Measurements from ENCODE around the gene ABCC11. TPM values are rescaled to one million over a fixed set of nuclear protein-coding genes. Genes with fewer than 3 reads are reported as not detected.
"Not testable (repeated sequence)": the region's sequence is repeated elsewhere in the genome, so short reads cannot be mapped to it uniquely, and the experiment has no call there.

ABCC11 gene
- total RNA-seq, 1 experiment from 2014 or later, result 0.12 TPM

GRCh38 chr16:48169896-48170295 is 77.4 kb downstream of the ABCC11 start:
- no peak overlapping the region for H3K27ac ChIP-seq
- no peak overlapping the region for H3K4me3 ChIP-seq
- H3K9me3 ChIP-seq (replicated peaks), result no peaks in the 10 kb centered on the region
- no peaks in the 10 kb centered on the region; the same call in 1 of the 2 replicates for H3K4me1 ChIP-seq
- H3K36me3 ChIP-seq, result no peaks in the 10 kb centered on the region
- DNase-seq, result no peak
- H3K27me3 ChIP-seq, result no peaks in the 10 kb centered on the region

GRCh38 chr16:48168075-48168474 is 79.3 kb downstream of the ABCC11 start:
- no peaks in the 10 kb centered on the region for H3K9me3 ChIP-seq (replicated peaks)
- H3K27ac ChIP-seq, result no peak overlapping the region
- no peak overlapping the region for H3K4me3 ChIP-seq
- H3K4me1 ChIP-seq, result no peaks in the 10 kb centered on the region; the same call in 1 of the 2 replicates
- DNase-seq, result no peak
- no peaks in the 10 kb centered on the region for H3K27me3 ChIP-seq
- H3K36me3 ChIP-seq, result no peaks in the 10 kb centered on the region

GRCh38 chr16:48166617-48167016 is 80.7 kb downstream of the ABCC11 start:
- not testable (repeated sequence) for H3K36me3 ChIP-seq, H3K4me3 ChIP-seq, H3K27ac ChIP-seq

GRCh38 chr16:48165961-48166578 is 81.3 kb downstream of the ABCC11 start:
- Histone ChIP-seq H3K4me3 (no peak overlapping the region), H3K9me3 (replicated peaks) (no peaks in the 10 kb centered on the region), H3K4me1 (no peaks in the 10 kb centered on the region; the same call in 1 of the 2 replicates), H3K27me3 (no peaks in the 10 kb centered on the region), H3K27ac (no peak overlapping the region), H3K36me3 (no peaks in the 10 kb centered on the region)
- DNase-seq, result peak; percentile 50 to 67

More at GRCh38 chr16:48166617-48167016, 80.7 kb downstream of the ABCC11 start:
- H3K9me3 ChIP-seq (replicated peaks); H3K4me1 ChIP-seq; DNase-seq; H3K27me3 ChIP-seq: not testable (repeated sequence)

GRCh38 chr16:48164907-48165715 is 82.2 kb downstream of the ABCC11 start:
- DNase-seq, result peak; percentile 75 to 88
- no peak overlapping the region for H3K27ac ChIP-seq

GRCh38 chr16:48162839-48163410 is 84.4 kb downstream of the ABCC11 start:
- no peaks in the 10 kb centered on the region for H3K27me3 ChIP-seq
- H3K4me1 ChIP-seq, result no peaks in the 10 kb centered on the region; the same call in 1 of the 2 replicates
- no peaks in the 10 kb centered on the region for H3K9me3 ChIP-seq (replicated peaks)
- no peak overlapping the region for H3K4me3 ChIP-seq
- no peak for DNase-seq
- no peaks in the 10 kb centered on the region for H3K36me3 ChIP-seq
- H3K27ac ChIP-seq, result no peak overlapping the region

More at GRCh38 chr16:48164907-48165715, 82.2 kb downstream of the ABCC11 start:
- H3K27me3 ChIP-seq, result no peaks in the 10 kb centered on the region
- no peaks in the 10 kb centered on the region for H3K36me3 ChIP-seq
- no peaks in the 10 kb centered on the region for H3K9me3 ChIP-seq (replicated peaks)
- H3K4me1 ChIP-seq, result no peaks in the 10 kb centered on the region; the same call in 1 of the 2 replicates
- H3K4me3 ChIP-seq, result no peak overlapping the region; the same call in 1 of the 2 replicates

- Histone ChIP-seq H3K9me3 (replicated peaks) (no peaks in the 10 kb centered on the region), H3K36me3 (no peaks in the 10 kb centered on the region), H3K4me3 (no peak overlapping the region), H3K27ac (no peak overlapping the region), H3K27me3 (no peaks in the 10 kb centered on the region), H3K4me1 (no peaks in the 10 kb centered on the region; the same call in 1 of the 2 replicates)
- no peak for DNase-seq
These were observed 85.4 kb downstream of the ABCC11 start for GRCh38 chr16:48161906-48162305.

GRCh38 chr16:48160575-48160974 is 86.8 kb downstream of the ABCC11 start:
- Histone ChIP-seq H3K4me1 (no peaks in the 10 kb centered on the region; the same call in 1 of the 2 replicates), H3K27me3 (no peaks in the 10 kb centered on the region), H3K9me3 (replicated peaks) (no peaks in the 10 kb centered on the region), H3K4me3 (no peak overlapping the region), H3K27ac (no peak overlapping the region), H3K36me3 (no peaks in the 10 kb centered on the region)
- no peak for DNase-seq

GRCh38 chr16:48158296-48158695 is 89.0 kb downstream of the ABCC11 start:
- Histone ChIP-seq H3K27ac (no peak overlapping the region), H3K4me3 (no peak overlapping the region), H3K36me3 (no peaks in the 10 kb centered on the region), H3K9me3 (replicated peaks) (no peaks in the 10 kb centered on the region), H3K27me3 (no peaks in the 10 kb centered on the region), H3K4me1 (no peaks in the 10 kb centered on the region)
- no peak for DNase-seq

GRCh38 chr16:48157794-48158193 is 89.5 kb downstream of the ABCC11 start:
- H3K4me3 ChIP-seq, result no peak overlapping the region
- H3K4me1 ChIP-seq, result no peaks in the 10 kb centered on the region
- H3K9me3 ChIP-seq (replicated peaks), result no peaks in the 10 kb centered on the region
- DNase-seq, result no peak
- H3K36me3 ChIP-seq, result no peaks in the 10 kb centered on the region
- no peak overlapping the region for H3K27ac ChIP-seq
- no peaks in the 10 kb centered on the region for H3K27me3 ChIP-seq

- Histone ChIP-seq H3K36me3 (no peaks in the 10 kb centered on the region), H3K9me3 (replicated peaks) (no peaks in the 10 kb centered on the region), H3K27me3 (no peaks in the 10 kb centered on the region), H3K4me1 (no peaks in the 10 kb centered on the region), H3K4me3 (no peak overlapping the region), H3K27ac (no peak overlapping the region)
- DNase-seq, result no peak
These were observed 90.0 kb downstream of the ABCC11 start for GRCh38 chr16:48157302-48157701.

- no peaks in the 10 kb centered on the region for H3K9me3 ChIP-seq (replicated peaks)
- peak; percentile 61 to 76 for DNase-seq
- H3K4me1 ChIP-seq, result no peaks in the 10 kb centered on the region
- no peak overlapping the region for H3K4me3 ChIP-seq
- no peak overlapping the region for H3K27ac ChIP-seq
- H3K36me3 ChIP-seq, result no peaks in the 10 kb centered on the region
- no peaks in the 10 kb centered on the region for H3K27me3 ChIP-seq
These were observed 90.5 kb downstream of the ABCC11 start for GRCh38 chr16:48156790-48157209.

- Histone ChIP-seq H3K27me3 (no peaks in the 10 kb centered on the region), H3K4me3 (no peak within 1 kb of the TSS), H3K27ac (no peak within 1 kb of the TSS), H3K36me3 (no peaks in the 10 kb centered on the region), H3K9me3 (replicated peaks) (no peaks in the 10 kb centered on the region), H3K4me1 (no peaks in the 10 kb centered on the region)
- no peak for DNase-seq
These were observed 91.2 kb downstream of the ABCC11 start, which contains the start of gene ABCC12 for GRCh38 chr16:48155926-48156789. Gene ABCC12, minus strand, starts transcription at chr16:48155993. Its CDS starts 9,569 bp downstream, at chr16:48146424.

- no peak overlapping the region for H3K27ac ChIP-seq
- DNase-seq, result no peak
- no peaks in the 10 kb centered on the region for H3K4me1 ChIP-seq
- H3K4me3 ChIP-seq, result no peak overlapping the region
- H3K36me3 ChIP-seq, result no peaks in the 10 kb centered on the region
- no peaks in the 10 kb centered on the region for H3K27me3 ChIP-seq
- H3K9me3 ChIP-seq (replicated peaks), result no peaks in the 10 kb centered on the region
These were observed 93.6 kb downstream of the ABCC11 start for GRCh38 chr16:48153774-48154173.

Data from SJCRH30 (cell line).